Mesothelial cell of epicardium (in vitro differentiated cells): ENCODE data around the gene NELFA. TPM values are rescaled to one million over a fixed set of nuclear protein-coding genes. Genes with fewer than 3 reads are reported as not detected.

Experiments
- DNase-seq, 2 experiments: peaks; one replicate each; pipeline ENCODE4 v3.0.0; 2021; ENCODE audit warnings: low spot score in 2 of 2; ENCODE audit not compliant: unreplicated experiment in 2 of 2
- H3K27ac Mint-ChIP-seq: 2 replicates; pipeline ENCODE4 v1.8.0; 2021; ENCODE audit warnings: mixed read lengths
- H3K27me3 Mint-ChIP-seq: 2 replicates; pipeline ENCODE4 v1.8.0; 2021; ENCODE audit warnings: low read depth, mixed read lengths
- H3K36me3 Mint-ChIP-seq: 2 replicates; pipeline ENCODE4 v1.8.0; 2021; ENCODE audit warnings: mixed read lengths
- H3K4me1 Mint-ChIP-seq: 2 replicates; pipeline ENCODE4 v1.8.0; 2021; ENCODE audit warnings: mixed read lengths
- H3K4me3 Mint-ChIP-seq: 2 replicates; pipeline ENCODE4 v1.8.0; 2021; ENCODE audit warnings: mild to moderate bottlenecking, moderate library complexity, mixed read lengths
- H3K9me3 Mint-ChIP-seq: 2 replicates; pipeline ENCODE4 v1.8.0; 2021; ENCODE audit warnings: mixed read lengths
- total RNA-seq: library from RNA; stranded (reverse); gene quantifications from 3 replicates; pipeline ENCODE4 v1.2.1, GENCODE V29; 2021
- TF ChIP-seq, protein P1 (sequence below): fragments of 200-600 bp; sonication (generic); IDR thresholded peaks from one replicate; pipeline ENCODE4 v1.5.0; 2021; ENCODE audit warnings: antibody characterized with exemption; ENCODE audit not compliant: unreplicated experiment

NELFA gene
- total RNA-seq, 1 donor from 2014 or later, result 55.8 TPM

DNA sequence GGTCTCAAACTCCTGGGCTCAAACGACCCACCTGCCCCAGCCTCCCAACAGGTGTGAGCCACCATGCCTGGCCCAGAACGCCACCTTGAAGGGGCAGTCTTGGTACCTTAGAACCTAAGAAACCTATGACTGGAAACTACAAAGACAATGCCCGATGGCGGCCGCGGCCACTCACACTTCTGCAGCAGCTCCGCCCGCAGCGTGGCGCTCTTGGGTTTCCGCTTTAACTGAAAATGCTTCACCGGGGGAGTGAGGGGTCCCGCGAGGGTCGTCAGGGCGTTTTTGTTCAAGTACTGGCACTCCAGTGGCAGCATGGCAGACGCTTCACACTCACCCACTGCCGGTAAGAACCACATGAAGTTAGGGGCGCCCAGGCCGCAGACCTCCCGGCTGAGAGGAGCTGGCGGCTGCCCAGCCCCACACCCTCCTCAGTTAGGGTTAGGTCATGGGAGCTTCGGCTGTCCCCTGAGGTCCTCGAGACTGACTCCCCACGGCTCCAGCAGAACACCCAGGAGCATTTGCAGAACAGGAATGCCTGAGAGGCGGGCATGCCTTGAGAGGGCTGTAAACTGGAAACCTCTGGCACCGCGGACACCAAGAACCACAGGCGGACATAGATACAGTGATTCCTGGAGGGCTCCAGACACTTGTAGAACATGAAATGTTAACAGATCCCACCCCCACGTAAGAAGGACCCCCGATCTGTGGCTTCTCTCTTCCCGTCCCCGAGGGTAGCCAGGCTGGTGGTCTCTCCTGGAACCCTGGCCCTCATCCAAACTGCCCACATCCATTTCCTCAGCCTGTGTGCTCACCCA is 19.0 kb downstream of the NELFA start:
- no peak overlapping the region for H3K27ac Mint-ChIP-seq

GRCh38 chr4:1988327-1988724 is 20.4 kb downstream of the NELFA start:
- no peak for DNase-seq
- H3K27ac Mint-ChIP-seq, result no peak overlapping the region
- peaks cover 28% of the 10 kb centered on the region for H3K36me3 Mint-ChIP-seq
- H3K4me3 Mint-ChIP-seq, result no peak overlapping the region
- no peaks in the 10 kb centered on the region for H3K9me3 Mint-ChIP-seq
- H3K4me1 Mint-ChIP-seq, result no peaks in the 10 kb centered on the region
- H3K27me3 Mint-ChIP-seq, result no peaks in the 10 kb centered on the region
- TF ChIP-seq, protein P1, sequence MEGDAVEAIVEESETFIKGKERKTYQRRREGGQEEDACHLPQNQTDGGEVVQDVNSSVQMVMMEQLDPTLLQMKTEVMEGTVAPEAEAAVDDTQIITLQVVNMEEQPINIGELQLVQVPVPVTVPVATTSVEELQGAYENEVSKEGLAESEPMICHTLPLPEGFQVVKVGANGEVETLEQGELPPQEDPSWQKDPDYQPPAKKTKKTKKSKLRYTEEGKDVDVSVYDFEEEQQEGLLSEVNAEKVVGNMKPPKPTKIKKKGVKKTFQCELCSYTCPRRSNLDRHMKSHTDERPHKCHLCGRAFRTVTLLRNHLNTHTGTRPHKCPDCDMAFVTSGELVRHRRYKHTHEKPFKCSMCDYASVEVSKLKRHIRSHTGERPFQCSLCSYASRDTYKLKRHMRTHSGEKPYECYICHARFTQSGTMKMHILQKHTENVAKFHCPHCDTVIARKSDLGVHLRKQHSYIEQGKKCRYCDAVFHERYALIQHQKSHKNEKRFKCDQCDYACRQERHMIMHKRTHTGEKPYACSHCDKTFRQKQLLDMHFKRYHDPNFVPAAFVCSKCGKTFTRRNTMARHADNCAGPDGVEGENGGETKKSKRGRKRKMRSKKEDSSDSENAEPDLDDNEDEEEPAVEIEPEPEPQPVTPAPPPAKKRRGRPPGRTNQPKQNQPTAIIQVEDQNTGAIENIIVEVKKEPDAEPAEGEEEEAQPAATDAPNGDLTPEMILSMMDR, result no peak

More for the DNA sequence above, 19.0 kb downstream of the NELFA start:
- H3K4me1 Mint-ChIP-seq, result no peaks in the 10 kb centered on the region
- DNase-seq, result no peak
- no peaks in the 10 kb centered on the region for H3K9me3 Mint-ChIP-seq
- H3K4me3 Mint-ChIP-seq, result no peak overlapping the region
- H3K36me3 Mint-ChIP-seq, result peaks cover 28% of the 10 kb centered on the region
- TF ChIP-seq, protein P1, result no peak
- H3K27me3 Mint-ChIP-seq, result no peaks in the 10 kb centered on the region

GRCh38 chr4:1987721-1988326 is 20.9 kb downstream of the NELFA start:
- H3K27ac Mint-ChIP-seq, result no peak overlapping the region
- DNase-seq, result no peak
- TF ChIP-seq, protein P1, result no peak
- H3K4me3 Mint-ChIP-seq, result no peak overlapping the region
- H3K27me3 Mint-ChIP-seq, result no peaks in the 10 kb centered on the region
- no peaks in the 10 kb centered on the region for H3K9me3 Mint-ChIP-seq
- H3K36me3 Mint-ChIP-seq, result peaks cover 29% of the 10 kb centered on the region
- no peaks in the 10 kb centered on the region for H3K4me1 Mint-ChIP-seq

DNA sequence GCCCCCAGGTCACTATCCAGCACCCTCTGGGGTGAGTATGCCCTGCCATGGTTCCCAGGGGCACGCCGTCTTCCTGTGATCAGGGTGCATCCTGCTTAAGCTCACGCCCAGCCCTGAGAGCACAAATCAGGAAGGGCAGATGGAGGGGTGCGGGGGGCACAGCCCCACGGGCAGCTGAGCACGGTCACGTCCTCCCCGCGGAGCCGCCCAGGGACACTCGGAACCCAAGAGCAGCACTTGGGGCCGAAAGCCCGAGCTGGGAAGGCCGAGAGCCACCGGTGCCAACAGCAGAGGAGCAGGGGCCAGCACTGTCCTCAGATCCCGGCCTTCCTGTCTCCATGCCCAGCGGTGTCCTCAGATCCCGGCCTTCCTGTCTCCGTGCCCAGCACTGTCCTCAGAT is 21.5 kb downstream of the NELFA start:
- Mint-ChIP-seq H3K27ac (no peak overlapping the region), H3K4me3 (no peak overlapping the region)
- TF ChIP-seq, protein P1, result no peak

GRCh38 chr4:1986578-1987210 is 22.1 kb downstream of the NELFA start:
- Mint-ChIP-seq H3K36me3 (peaks cover 35% of the 10 kb centered on the region), H3K4me3 (no peak overlapping the region), H3K27ac (no peak overlapping the region), H3K9me3 (no peaks in the 10 kb centered on the region), H3K27me3 (no peaks in the 10 kb centered on the region), H3K4me1 (no peaks in the 10 kb centered on the region)
- TF ChIP-seq, protein P1, result no peak
- no peak for DNase-seq

More for the DNA sequence above, 21.5 kb downstream of the NELFA start:
- H3K9me3 Mint-ChIP-seq, result no peaks in the 10 kb centered on the region
- H3K27me3 Mint-ChIP-seq, result no peaks in the 10 kb centered on the region
- no peaks in the 10 kb centered on the region for H3K4me1 Mint-ChIP-seq
- peaks cover 32% of the 10 kb centered on the region for H3K36me3 Mint-ChIP-seq
- no peak for DNase-seq
